Kidney (tissue), 14 donors: ENCODE measurements around the gene PLEKHM3. TPM values are rescaled to one million over a fixed set of nuclear protein-coding genes. Genes with fewer than 3 reads are reported as not detected.

ENCODE experiments used
- DNase-seq, 5 donors: peaks; one replicate each; pipeline ENCODE4 v3.0.0-alpha.2; 2013 to 2020
- FAIRE-seq: peaks from 2 replicates; lab custom pipeline; 2012; peaks lifted over from hg19 to GRCh38; lab: Jason Lieb, UNC
- H3K27ac ChIP-seq, 2 donors: one replicate each; pipeline ENCODE4 v1.7.0; 2013; ENCODE audit warnings: low read depth in 2 of 2, low read length in 2 of 2, inconsistent platforms in 1 of 2
- H3K27me3 ChIP-seq: one replicate; pipeline ENCODE4 v1.7.1; 2013; ENCODE audit warnings: low read length, inconsistent platforms; ENCODE audit not compliant: control insufficient read depth, insufficient read depth
- H3K36me3 ChIP-seq, 3 donors: one replicate each; pipeline versions ENCODE4 v1.7.0 to v1.7.1; 2013; ENCODE audit warnings: low read length in 3 of 3, control low read depth in 1 of 3, inconsistent platforms in 1 of 3; ENCODE audit not compliant: insufficient read depth in 3 of 3, control insufficient read depth in 2 of 3
- H3K4me1 ChIP-seq, 3 donors: one replicate each; pipeline versions ENCODE4 v1.7.0 to v1.7.1; 2013; ENCODE audit warnings: low read length in 3 of 3, inconsistent platforms in 1 of 3, low read depth in 1 of 3; ENCODE audit not compliant: control insufficient read depth in 2 of 3, insufficient read depth in 2 of 3
- H3K4me3 ChIP-seq, 3 donors: one replicate each; pipeline versions ENCODE4 v1.7.0 to v1.8.1; 2013; ENCODE audit warnings: low read length in 3 of 3, control low read depth in 1 of 3, inconsistent platforms in 1 of 3
- H3K9ac ChIP-seq, 3 donors: one replicate each; pipeline versions ENCODE4 v1.7.0 to v1.7.1; 2013; ENCODE audit warnings: low read length in 3 of 3, control low read depth in 1 of 3, inconsistent platforms in 1 of 3
- H3K9me3 ChIP-seq, 3 donors: one replicate each; pipeline versions ENCODE4 v1.7.0 to v1.7.1; 2013; ENCODE audit warnings: low read length in 3 of 3, control low read depth in 1 of 3, inconsistent platforms in 1 of 3; ENCODE audit not compliant: control insufficient read depth in 2 of 3, insufficient read depth in 1 of 3
- intact Hi-C: fragments of 100-400 bp; cut with DNase I; formaldehyde crosslinking; loops from one replicate; pipeline ENCODE4 v1.11.1; 2022
- polyA plus RNA-seq: library from polyadenylated mRNA; stranded (reverse); fragments of 350-450 nt; fragmentation: Illumina TruSeq; extraction: RNeasy Lipid Tissue Mini Kit (QIAGEN cat#74804); gene quantifications from one replicate; pipeline ENCODE4 v1.2.3, GENCODE V29; 2014; ENCODE audit warnings: low read depth, low replicate concordance; ENCODE audit not compliant: insufficient read depth
- total RNA-seq: library from RNA; stranded (reverse); fragmentation: NEBNext Ultra II Directional; extraction: Animal tissue kit (Norgen Biotek cat#: 25700); gene quantifications from one replicate; pipeline ENCODE4 v1.2.1, GENCODE V29; 2021
- TF ChIP-seq, protein P1 (sequence below): IDR thresholded peaks from 3 replicates; pipeline ENCODE4 v1.5.1; 2012; ENCODE audit warnings: mild to moderate bottlenecking, moderate library complexity, borderline replicate concordance; ENCODE audit not compliant: insufficient read depth; ENCODE audit errors: extremely low read depth
- donor health status: control.
- donor health status: control.
- donor health status: control.
- donor health status: control.
- donor health status: control.
- donor health status: DM: yes; HTN: yes; CAD: no.
- donor health status: Normal renal cell carcinoma (clear cell type).

Gene PLEKHM3
- total and polyA plus RNA-seq, 2 donors from 2014 or later, result 4.2 to 13.5 TPM

DNA sequence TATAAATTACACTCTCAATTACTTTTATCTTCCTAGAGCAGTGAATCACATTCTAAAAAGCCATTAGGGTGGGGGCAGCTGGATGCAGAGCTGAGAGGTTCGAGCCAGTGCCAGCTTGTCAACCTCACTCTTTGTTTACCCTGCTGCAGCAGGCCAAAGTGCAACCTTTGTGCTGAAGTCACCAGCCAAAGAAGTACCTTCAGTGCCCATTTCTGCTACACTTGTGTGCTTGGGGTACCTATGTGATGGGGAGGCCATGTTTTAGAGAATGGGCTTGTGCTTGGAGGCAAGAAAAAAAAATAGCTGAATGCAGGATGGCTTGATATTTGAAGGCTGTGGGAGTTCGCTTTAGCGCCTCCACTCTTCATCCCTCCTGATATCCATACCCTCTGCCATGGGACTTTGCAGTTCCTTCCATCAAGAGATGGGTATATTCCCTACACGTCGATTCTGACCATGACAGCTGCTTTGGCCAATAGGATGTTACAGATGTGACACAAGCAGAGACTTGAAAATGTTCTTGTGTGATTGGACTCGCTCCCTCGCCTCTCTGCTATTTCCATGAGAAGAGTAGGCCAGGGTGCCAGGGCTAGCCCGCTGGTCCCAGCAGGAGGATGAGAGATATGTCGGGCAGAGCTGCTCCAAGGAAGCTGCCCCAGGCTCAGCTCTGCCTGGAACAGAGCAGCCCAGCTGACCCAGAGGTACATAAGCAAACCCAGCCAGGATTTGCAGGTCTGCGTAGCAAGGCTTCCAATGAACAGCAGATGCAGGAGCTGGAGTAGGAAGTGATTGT, 242.9 kb downstream of the PLEKHM3 start:
- TF ChIP-seq, protein P1, sequence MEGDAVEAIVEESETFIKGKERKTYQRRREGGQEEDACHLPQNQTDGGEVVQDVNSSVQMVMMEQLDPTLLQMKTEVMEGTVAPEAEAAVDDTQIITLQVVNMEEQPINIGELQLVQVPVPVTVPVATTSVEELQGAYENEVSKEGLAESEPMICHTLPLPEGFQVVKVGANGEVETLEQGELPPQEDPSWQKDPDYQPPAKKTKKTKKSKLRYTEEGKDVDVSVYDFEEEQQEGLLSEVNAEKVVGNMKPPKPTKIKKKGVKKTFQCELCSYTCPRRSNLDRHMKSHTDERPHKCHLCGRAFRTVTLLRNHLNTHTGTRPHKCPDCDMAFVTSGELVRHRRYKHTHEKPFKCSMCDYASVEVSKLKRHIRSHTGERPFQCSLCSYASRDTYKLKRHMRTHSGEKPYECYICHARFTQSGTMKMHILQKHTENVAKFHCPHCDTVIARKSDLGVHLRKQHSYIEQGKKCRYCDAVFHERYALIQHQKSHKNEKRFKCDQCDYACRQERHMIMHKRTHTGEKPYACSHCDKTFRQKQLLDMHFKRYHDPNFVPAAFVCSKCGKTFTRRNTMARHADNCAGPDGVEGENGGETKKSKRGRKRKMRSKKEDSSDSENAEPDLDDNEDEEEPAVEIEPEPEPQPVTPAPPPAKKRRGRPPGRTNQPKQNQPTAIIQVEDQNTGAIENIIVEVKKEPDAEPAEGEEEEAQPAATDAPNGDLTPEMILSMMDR, result no peak
- FAIRE-seq, result no peak
- H3K4me1 ChIP-seq, result no peaks in the 10 kb centered on the region
- H3K9ac ChIP-seq, result no peak overlapping the region
- intact Hi-C loops, result no loop called here
- H3K27me3 ChIP-seq, result no peaks in the 10 kb centered on the region
- no peak overlapping the region for H3K27ac ChIP-seq
- DNase-seq, result no peak
- H3K9me3 ChIP-seq, result no peaks in the 10 kb centered on the region
- no peaks in the 10 kb centered on the region for H3K36me3 ChIP-seq
- H3K4me3 ChIP-seq, result no peak overlapping the region

DNA sequence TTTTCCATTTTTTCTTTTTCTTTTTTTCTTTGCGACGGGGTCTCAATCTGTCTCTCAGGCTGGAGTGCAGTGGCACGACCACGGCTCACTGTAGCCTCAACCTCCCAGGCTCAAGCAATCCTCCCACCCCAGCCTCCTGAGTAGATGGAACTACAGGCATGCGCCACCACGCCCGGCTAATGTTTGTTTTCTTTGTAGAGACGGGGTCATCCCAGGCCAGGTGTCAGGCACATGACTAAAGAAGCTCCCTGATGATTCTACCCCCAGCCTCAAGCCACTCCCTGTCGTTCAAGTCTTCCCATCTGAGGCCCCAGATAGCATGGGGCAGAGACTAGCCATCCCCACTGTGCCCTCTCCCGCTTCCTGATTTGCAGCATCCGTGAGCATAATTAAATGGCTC, 245.8 kb downstream of the PLEKHM3 start:
- no peaks in the 10 kb centered on the region for H3K36me3 ChIP-seq
- no peaks in the 10 kb centered on the region for H3K27me3 ChIP-seq
- no peaks in the 10 kb centered on the region for H3K9me3 ChIP-seq
- H3K9ac ChIP-seq, result no peak overlapping the region
- FAIRE-seq, result no peak
- TF ChIP-seq, protein P1, result no peak
- no peaks in the 10 kb centered on the region for H3K4me1 ChIP-seq
- no peak for DNase-seq
- no peak overlapping the region for H3K4me3 ChIP-seq
- no peak overlapping the region for H3K27ac ChIP-seq
- intact Hi-C loops, result no loop called here

DNA sequence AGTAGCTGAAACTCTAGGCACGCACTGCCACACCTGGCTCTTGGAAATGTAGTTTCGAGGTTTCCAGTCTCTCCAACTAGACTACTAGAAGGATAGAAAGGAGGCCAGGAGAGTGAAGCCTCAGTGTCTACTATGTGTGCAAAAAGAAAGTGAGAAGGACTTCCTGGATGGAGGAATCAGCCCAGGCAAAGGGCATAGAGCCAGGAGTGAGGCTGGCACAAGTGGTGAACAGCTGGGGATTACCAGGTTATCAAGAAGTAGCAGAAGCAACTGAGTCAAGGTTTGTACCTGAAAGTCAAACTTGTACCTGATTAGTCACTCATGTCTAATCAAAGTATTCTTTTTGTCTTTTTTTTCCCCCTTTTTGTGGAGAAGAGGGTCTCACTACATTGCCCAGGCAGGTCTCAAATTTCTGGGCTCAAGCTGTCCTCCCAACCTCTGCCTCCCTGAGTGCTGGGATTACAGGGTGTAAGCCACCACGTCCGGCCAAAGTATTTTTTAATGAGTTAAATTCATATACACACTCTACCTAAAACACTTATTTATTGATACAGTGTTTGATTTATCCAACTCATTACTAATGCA, 246.9 kb downstream of the PLEKHM3 start:
- no peaks in the 10 kb centered on the region for H3K4me1 ChIP-seq
- H3K4me3 ChIP-seq, result no peak overlapping the region
- no peak for FAIRE-seq
- DNase-seq, result no peak
- no peak overlapping the region for H3K9ac ChIP-seq
- H3K9me3 ChIP-seq, result no peaks in the 10 kb centered on the region
- intact Hi-C loops, result no loop called here
- no peak overlapping the region for H3K27ac ChIP-seq
- H3K36me3 ChIP-seq, result no peaks in the 10 kb centered on the region
- TF ChIP-seq, protein P1, result no peak
- H3K27me3 ChIP-seq, result no peaks in the 10 kb centered on the region
